ENCODE data around the gene INTS1. TPM values are rescaled to one million over a fixed set of nuclear protein-coding genes. Genes with fewer than 3 reads are reported as not detected.

The INTS1 gene
- total and polyA plus RNA-seq, 2 donors (not counting 1 experiment from before 2014, with no cell fraction given), result 128 to 160 TPM

- peak; percentile 23 for ATAC-seq (ENCODE audit: low read depth)
These were observed 27.2 kb upstream of the INTS1 start for GRCh38 chr7:1531263-1531978.

More at GRCh38 chr7:1531263-1531978, 27.2 kb upstream of the INTS1 start:
- H3K4me1 ChIP-seq (ENCODE audit: control insufficient read depth in 2 of 2, insufficient read depth in 2 of 2, low read length in 2 of 2), result peaks cover 24 to 38% of the 10 kb centered on the region in 2 donors
- Mint-ChIP-seq H3K4me1 (peaks cover 28% of the 10 kb centered on the region), H3K27ac (peak overlapping the region; percentile 94), H3K27me3 (peaks cover 4% of the 10 kb centered on the region), H3K9me3 (ENCODE audit: insufficient read depth) (no peaks in the 10 kb centered on the region), H3K4me3 (peak overlapping the region; percentile 92)
- intact Hi-C loops (cut with micrococcal nuclease), result loop anchor here (2.0 kb wide), 1 partner anchor 19 kb away; no protein-coding TSS in a partner anchor
- H4K20me1 ChIP-seq (ENCODE audit: control insufficient read depth, insufficient read depth, low read length, poor library complexity, severe bottlenecking), result peaks cover 53% of the 10 kb centered on the region
- WGBS (ENCODE audit: insufficient coverage), result under 1% methylated on average over 54 of the region's 55 CpGs
- H3K27me3 ChIP-seq (replicated peaks in 1 of 4; ENCODE audit: control extremely low read depth in 1 of 4, control insufficient read depth in 3 of 4, insufficient read depth in 4 of 4, low read length in 3 of 4), result no peaks in the 10 kb centered on the region
- H2AFZ ChIP-seq (ENCODE audit: insufficient read depth, low read depth, low read length, poor library complexity, severe bottlenecking), result no peak overlapping the region
- peaks cover 0 to 15% of the 10 kb centered on the region in 2 experiments for H3K36me3 ChIP-seq (replicated peaks in 1 of 2; ENCODE audit: control extremely low read depth in 1 of 2, control insufficient read depth in 1 of 2, extremely low read depth in 1 of 2, insufficient read depth in 2 of 2, low read length in 1 of 2)
- H3K9ac ChIP-seq (ENCODE audit: low read length), result peak overlapping the region; percentile 72
- peak overlapping the region; percentile 97 for H3K4me2 ChIP-seq (replicated peaks; ENCODE audit: low read depth, low read length, poor library complexity, severe bottlenecking)
- peak overlapping the region; percentile 78 to 84 for H3K27ac ChIP-seq (ENCODE audit: low read length in 2 of 2)
- CTCF ChIA-PET, result interaction anchor here (0.7 to 2.0 kb wide), 3 partner anchors 20 to 25 kb away, joined by 3 to 10 read pairs (median 3); partner anchors contain the start of gene TMEM184A
- H3K4me3 ChIP-seq (ENCODE audit: control extremely low read depth in 1 of 5, extremely low read depth in 1 of 5, insufficient read depth in 1 of 5, low read depth in 2 of 5, low read length in 4 of 5), result peak overlapping the region in 4 of 5 experiments; percentile 60 to 73 (median 64)
- no peak for TF ChIP-seq CTCF (IDR thresholded peaks at IDR 0.05)
- no peak for TF ChIP-seq EZH2 (IDR thresholded peaks at IDR 0.05; ENCODE audit: borderline replicate concordance, insufficient read depth, low read depth, low read length, poor library complexity, severe bottlenecking)
- DNase-seq, result no peak
- no peaks in the 10 kb centered on the region for H3K9me3 ChIP-seq (ENCODE audit: control extremely low read depth in 1 of 3, control insufficient read depth in 2 of 3, insufficient read depth in 1 of 3, low read length in 2 of 3)
- POLR2A ChIA-PET, result interaction anchor here (0.7 to 1.5 kb wide), 3 partner anchors 25 to 396 kb away, joined by 3 to 4 read pairs (median 4); partner anchors contain the start of gene TMEM184A
- H3K79me2 ChIP-seq (ENCODE audit: control insufficient read depth, insufficient read depth, low read length), result peaks cover 64% of the 10 kb centered on the region

Measured in B cell (primary cell).